Esophagus muscularis mucosa (tissue), 3 donors: Measurements from ENCODE around the gene TSPAN16.

ENCODE experiments used
- POLR2A ChIP-seq: fragments of 450-650 bp; IDR thresholded peaks from one replicate; pipeline ENCODE4 v1.6.1; 2017; ENCODE audit warnings: antibody characterized with exemption, moderate library complexity, mild to moderate bottlenecking, low read depth
- TF ChIP-seq, protein P1 (sequence below), 3 experiments: fragments of 200-600 bp in 2 of 3; fragments of 450-650 bp in 1 of 3; sonication (generic) in 2 of 3; IDR thresholded peaks; one replicate each; pipeline ENCODE4 v1.5.1; 2017 to 2019; ENCODE audit warnings: antibody characterized with exemption in 3 of 3, mild to moderate bottlenecking in 2 of 3, moderate library complexity in 1 of 3

DNA sequence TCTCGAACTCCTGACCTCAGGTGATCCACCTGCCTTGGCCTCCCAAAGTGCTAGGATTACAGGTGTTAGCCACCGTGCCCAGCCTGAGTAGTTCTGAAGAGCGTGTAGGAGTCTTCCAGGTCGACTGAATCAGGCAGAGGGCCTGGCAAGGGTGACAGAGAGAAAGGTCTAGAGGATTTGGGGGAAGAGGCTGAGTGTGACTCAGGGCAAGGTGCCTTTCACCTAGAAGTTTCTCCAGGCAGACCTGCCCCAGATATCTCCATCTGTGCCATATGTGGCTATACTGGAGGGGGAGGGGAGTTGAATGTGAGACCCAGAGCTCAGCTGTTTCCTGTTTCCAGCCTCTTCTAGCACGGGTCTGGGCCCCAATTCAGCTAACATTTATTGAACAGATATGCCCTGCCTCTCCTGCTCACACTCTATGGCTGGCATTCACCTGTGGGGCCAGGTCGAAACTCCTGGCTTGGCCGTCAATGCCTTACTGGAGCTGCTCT, 51.6 kb downstream of the TSPAN16 start:
- TF ChIP-seq, protein P1, sequence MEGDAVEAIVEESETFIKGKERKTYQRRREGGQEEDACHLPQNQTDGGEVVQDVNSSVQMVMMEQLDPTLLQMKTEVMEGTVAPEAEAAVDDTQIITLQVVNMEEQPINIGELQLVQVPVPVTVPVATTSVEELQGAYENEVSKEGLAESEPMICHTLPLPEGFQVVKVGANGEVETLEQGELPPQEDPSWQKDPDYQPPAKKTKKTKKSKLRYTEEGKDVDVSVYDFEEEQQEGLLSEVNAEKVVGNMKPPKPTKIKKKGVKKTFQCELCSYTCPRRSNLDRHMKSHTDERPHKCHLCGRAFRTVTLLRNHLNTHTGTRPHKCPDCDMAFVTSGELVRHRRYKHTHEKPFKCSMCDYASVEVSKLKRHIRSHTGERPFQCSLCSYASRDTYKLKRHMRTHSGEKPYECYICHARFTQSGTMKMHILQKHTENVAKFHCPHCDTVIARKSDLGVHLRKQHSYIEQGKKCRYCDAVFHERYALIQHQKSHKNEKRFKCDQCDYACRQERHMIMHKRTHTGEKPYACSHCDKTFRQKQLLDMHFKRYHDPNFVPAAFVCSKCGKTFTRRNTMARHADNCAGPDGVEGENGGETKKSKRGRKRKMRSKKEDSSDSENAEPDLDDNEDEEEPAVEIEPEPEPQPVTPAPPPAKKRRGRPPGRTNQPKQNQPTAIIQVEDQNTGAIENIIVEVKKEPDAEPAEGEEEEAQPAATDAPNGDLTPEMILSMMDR (IDR thresholded peaks at IDR 0.05), result no peak
- no peak for TF ChIP-seq POLR2A
